ENCODE results near the gene BCDIN3D. TPM values are rescaled to one million over a fixed set of nuclear protein-coding genes. Genes with fewer than 3 reads are reported as not detected.

Gene BCDIN3D
- total and polyA plus RNA-seq, 11 donors = 1.6 to 3.9 (median 2.3) TPM

- ATAC-seq = no peak
- DNase-seq = no peak
- TF ChIP-seq, protein P1, sequence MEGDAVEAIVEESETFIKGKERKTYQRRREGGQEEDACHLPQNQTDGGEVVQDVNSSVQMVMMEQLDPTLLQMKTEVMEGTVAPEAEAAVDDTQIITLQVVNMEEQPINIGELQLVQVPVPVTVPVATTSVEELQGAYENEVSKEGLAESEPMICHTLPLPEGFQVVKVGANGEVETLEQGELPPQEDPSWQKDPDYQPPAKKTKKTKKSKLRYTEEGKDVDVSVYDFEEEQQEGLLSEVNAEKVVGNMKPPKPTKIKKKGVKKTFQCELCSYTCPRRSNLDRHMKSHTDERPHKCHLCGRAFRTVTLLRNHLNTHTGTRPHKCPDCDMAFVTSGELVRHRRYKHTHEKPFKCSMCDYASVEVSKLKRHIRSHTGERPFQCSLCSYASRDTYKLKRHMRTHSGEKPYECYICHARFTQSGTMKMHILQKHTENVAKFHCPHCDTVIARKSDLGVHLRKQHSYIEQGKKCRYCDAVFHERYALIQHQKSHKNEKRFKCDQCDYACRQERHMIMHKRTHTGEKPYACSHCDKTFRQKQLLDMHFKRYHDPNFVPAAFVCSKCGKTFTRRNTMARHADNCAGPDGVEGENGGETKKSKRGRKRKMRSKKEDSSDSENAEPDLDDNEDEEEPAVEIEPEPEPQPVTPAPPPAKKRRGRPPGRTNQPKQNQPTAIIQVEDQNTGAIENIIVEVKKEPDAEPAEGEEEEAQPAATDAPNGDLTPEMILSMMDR (IDR thresholded peaks at IDR 0.05) = no peak
- TF ChIP-seq POLR2A (IDR thresholded peaks at IDR 0.05) = no peak
- intact Hi-C loops (cut with DNase I) = no loop called here
- Histone ChIP-seq H3K36me3 (peaks cover 0 to 7% (median 0%) of the 10 kb centered on the region in 9 donors), H3K4me1 (peaks cover 9 to 64% (median 51%) of the 10 kb centered on the region in 12 donors), H3K9me3 (no peaks in the 10 kb centered on the region), H3K4me3 (peak overlapping the region; percentile 72 to 98 (median 90)), H3K27ac (peak overlapping the region; percentile 89 to 99 (median 96)), H3K27me3 (no peaks in the 10 kb centered on the region)
- 30 to 40% (median 34%) methylated on average over 6 of the region's 6 CpGs for WGBS, 4 donors
These were observed 15.9 kb downstream of the BCDIN3D start for GRCh38 chr12:49827051-49827400.

DNA sequence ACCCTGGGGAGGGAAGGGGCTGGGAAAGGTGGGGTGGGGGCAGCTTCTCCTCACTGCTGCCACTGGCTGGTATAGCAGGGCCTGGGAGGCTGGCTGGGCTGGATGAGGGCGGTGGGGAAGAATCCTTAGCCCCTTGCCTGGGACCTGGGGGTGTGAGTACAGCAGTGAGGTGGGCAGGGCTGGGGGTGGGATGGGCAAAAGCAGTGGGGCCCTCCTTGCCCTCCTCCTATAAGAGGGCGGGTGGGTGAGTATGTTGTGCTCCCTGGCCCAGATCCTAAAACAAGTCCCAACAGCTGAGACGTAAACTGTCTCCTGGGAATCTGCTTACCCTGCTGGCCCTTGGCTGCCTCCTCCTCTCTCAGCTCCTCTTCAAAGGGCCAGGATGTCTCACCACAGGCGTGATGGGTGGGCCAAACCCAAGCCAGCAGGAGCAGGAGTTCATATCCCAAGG lies 16.9 kb downstream of the BCDIN3D start:
- DNase-seq (peak in 2 of 5 donors; percentile 15 to 53), ATAC-seq (no peak)
- H3K4me3 ChIP-seq = peak overlapping the region in 8 of 12 donors; percentile 11 to 98 (median 90)
- H3K36me3 ChIP-seq = peaks cover 0 to 8% (median 0%) of the 10 kb centered on the region in 9 donors
- intact Hi-C loops (cut with DNase I) = no loop called here
- peak overlapping the region in 11 of 12 donors; percentile 33 to 99 (median 96) for H3K27ac ChIP-seq
- H3K27me3 ChIP-seq = no peaks in the 10 kb centered on the region
- TF ChIP-seq POLR2A (IDR thresholded peaks at IDR 0.05) = no peak
- TF ChIP-seq, protein P1 (IDR thresholded peaks at IDR 0.05) = no peak
- H3K4me1 ChIP-seq = peaks cover 13 to 74% (median 61%) of the 10 kb centered on the region in 12 donors
- H3K9me3 ChIP-seq = no peaks in the 10 kb centered on the region
- 34 to 55% (median 49%) methylated on average over 3 to 4 of the region's 4 CpGs for WGBS, 4 donors

GRCh38 chr12:49825360-49825970 lies 17.4 kb downstream of the BCDIN3D start:
- Histone ChIP-seq H3K36me3 (peaks cover 0 to 8% (median 0%) of the 10 kb centered on the region in 9 donors), H3K27ac (peak overlapping the region in 11 of 12 donors; percentile 44 to 99 (median 95)), H3K27me3 (no peaks in the 10 kb centered on the region), H3K4me3 (peak overlapping the region in 8 of 12 donors; percentile 9 to 93 (median 22)), H3K9me3 (no peaks in the 10 kb centered on the region), H3K4me1 (peaks cover 13 to 79% (median 67%) of the 10 kb centered on the region in 12 donors)
- intact Hi-C loops (cut with DNase I) = no loop called here
- peak in 4 of 5 donors; percentile 36 to 76 (median 68) for DNase-seq
- 18 to 40% (median 34%) methylated on average over 5 of the region's 5 CpGs for WGBS, 4 donors
- peak in 1 of 4 donors; percentile 18 for ATAC-seq
- no peak for TF ChIP-seq POLR2A (IDR thresholded peaks at IDR 0.05)
- TF ChIP-seq, protein P1 (IDR thresholded peaks at IDR 0.05) = no peak

- ATAC-seq (peak in 2 of 4 donors; percentile 8 to 18), DNase-seq (no peak)
- Histone ChIP-seq H3K4me1 (peaks cover 13 to 84% (median 72%) of the 10 kb centered on the region in 12 donors), H3K36me3 (peaks cover 0 to 8% (median 0%) of the 10 kb centered on the region in 9 donors), H3K9me3 (no peaks in the 10 kb centered on the region), H3K4me3 (peak overlapping the region in 6 of 12 donors; percentile 2 to 90 (median 18)), H3K27ac (peak overlapping the region in 11 of 12 donors; percentile 44 to 99 (median 95)), H3K27me3 (no peaks in the 10 kb centered on the region)
- 50 to 64% (median 56%) methylated on average over 4 of the region's 4 CpGs for WGBS, 4 donors
- TF ChIP-seq, protein P1 (IDR thresholded peaks at IDR 0.05) = no peak
- TF ChIP-seq POLR2A (IDR thresholded peaks at IDR 0.05) = no peak
- intact Hi-C loops (cut with DNase I) = loop anchor here in 1 of 10 donors (5.0 kb wide), 1 partner anchor 43 kb away; no protein-coding TSS in a partner anchor
These were observed 18.0 kb downstream of the BCDIN3D start for GRCh38 chr12:49824895-49825294.

Data from heart left ventricle (tissue), 16 donors.